ENCODE measurements around the gene MPST. TPM values are rescaled to one million over a fixed set of nuclear protein-coding genes. Genes with fewer than 3 reads are reported as not detected.

The MPST gene
- total RNA-seq, 6 donors from 2014 or later: 80.8 to 183 (median 135) TPM

DNA sequence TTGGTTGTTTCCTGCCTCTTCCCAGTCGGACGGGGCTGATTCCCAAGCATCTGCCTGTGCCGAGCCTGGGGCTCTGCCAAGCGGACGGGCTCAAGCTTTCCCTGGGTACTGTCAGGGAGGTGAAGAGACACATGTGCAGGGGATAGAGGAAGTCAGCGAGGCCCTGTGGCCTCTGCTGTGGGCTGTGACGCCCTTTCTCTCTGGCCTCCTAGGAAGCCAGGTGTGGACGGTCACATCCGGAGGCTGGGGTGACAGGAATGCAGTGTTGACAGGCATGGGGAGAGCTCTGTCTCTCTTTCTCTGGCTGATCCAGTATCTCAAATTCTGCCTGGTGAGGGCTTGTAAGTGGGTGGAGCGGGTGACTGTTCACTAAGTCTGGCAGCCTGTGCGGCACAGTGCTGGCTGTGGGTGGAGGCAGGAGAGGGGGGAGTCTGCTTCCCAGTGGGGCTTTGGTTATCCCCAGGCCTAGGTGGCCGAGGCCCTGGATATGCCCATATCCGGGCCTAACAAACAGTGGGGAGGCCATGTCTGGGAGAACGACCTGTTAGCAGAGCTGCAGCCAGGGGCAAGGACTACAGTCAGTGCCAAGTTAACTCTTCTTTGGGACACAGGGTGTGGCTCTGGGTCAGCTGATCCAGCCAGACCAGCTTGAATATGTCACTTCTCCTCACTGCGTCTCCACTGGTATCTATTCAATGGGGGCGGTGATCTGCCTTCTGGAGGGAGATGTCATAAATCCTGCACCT, 33.9 kb downstream of the MPST start:
- H3K9me3 ChIP-seq: no peaks in the 10 kb centered on the region
- TF ChIP-seq POLR2AphosphoS5 (IDR thresholded peaks at IDR 0.05) (no peak), EP300 (IDR thresholded peaks at IDR 0.05) (no peak), POLR2A (IDR thresholded peaks at IDR 0.05) (no peak)
- TF ChIP-seq, protein P1, sequence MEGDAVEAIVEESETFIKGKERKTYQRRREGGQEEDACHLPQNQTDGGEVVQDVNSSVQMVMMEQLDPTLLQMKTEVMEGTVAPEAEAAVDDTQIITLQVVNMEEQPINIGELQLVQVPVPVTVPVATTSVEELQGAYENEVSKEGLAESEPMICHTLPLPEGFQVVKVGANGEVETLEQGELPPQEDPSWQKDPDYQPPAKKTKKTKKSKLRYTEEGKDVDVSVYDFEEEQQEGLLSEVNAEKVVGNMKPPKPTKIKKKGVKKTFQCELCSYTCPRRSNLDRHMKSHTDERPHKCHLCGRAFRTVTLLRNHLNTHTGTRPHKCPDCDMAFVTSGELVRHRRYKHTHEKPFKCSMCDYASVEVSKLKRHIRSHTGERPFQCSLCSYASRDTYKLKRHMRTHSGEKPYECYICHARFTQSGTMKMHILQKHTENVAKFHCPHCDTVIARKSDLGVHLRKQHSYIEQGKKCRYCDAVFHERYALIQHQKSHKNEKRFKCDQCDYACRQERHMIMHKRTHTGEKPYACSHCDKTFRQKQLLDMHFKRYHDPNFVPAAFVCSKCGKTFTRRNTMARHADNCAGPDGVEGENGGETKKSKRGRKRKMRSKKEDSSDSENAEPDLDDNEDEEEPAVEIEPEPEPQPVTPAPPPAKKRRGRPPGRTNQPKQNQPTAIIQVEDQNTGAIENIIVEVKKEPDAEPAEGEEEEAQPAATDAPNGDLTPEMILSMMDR (IDR thresholded peaks at IDR 0.05): no peak
- peak in 1 of 2 donors; percentile 64 for DNase-seq
- ATAC-seq (ENCODE audit: low FRiP score in 2 of 2): no peak
- no peak overlapping the region for H3K27ac ChIP-seq
- H3K4me1 ChIP-seq: peaks cover 3 to 21% (median 13%) of the 10 kb centered on the region in 4 donors
- 92 to 100% methylated on average over 7 to 16 of the region's 16 CpGs for WGBS, 2 donors
- H3K36me3 ChIP-seq: peaks cover 0 to 35% (median 8%) of the 10 kb centered on the region in 4 donors
- H3K27me3 ChIP-seq: no peaks in the 10 kb centered on the region
- no peak overlapping the region for H3K4me3 ChIP-seq

DNA sequence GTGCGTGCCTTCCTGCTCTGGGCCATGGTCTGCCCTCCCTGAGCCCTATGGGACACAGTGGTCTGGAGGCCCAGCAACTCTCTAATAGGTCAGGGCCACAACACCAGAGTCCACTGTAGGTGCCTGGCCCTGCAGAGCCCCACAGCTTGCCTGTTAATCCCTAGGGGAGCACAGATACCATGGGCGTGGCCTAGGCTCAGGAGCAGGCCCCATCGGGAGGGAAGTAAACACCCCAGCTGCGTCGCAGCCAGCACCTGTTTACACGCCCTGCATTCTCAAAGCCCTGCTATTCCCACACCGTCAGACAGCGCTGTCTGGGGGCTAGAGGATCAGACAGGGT, 34.5 kb downstream of the MPST start:
- TF ChIP-seq POLR2AphosphoS5 (IDR thresholded peaks at IDR 0.05) (no peak), EP300 (IDR thresholded peaks at IDR 0.05) (no peak), POLR2A (IDR thresholded peaks at IDR 0.05) (no peak)
- TF ChIP-seq, protein P1 (IDR thresholded peaks at IDR 0.05): no peak
- 81 to 85% methylated on average over 5 to 8 of the region's 8 CpGs for WGBS, 2 donors

DNA sequence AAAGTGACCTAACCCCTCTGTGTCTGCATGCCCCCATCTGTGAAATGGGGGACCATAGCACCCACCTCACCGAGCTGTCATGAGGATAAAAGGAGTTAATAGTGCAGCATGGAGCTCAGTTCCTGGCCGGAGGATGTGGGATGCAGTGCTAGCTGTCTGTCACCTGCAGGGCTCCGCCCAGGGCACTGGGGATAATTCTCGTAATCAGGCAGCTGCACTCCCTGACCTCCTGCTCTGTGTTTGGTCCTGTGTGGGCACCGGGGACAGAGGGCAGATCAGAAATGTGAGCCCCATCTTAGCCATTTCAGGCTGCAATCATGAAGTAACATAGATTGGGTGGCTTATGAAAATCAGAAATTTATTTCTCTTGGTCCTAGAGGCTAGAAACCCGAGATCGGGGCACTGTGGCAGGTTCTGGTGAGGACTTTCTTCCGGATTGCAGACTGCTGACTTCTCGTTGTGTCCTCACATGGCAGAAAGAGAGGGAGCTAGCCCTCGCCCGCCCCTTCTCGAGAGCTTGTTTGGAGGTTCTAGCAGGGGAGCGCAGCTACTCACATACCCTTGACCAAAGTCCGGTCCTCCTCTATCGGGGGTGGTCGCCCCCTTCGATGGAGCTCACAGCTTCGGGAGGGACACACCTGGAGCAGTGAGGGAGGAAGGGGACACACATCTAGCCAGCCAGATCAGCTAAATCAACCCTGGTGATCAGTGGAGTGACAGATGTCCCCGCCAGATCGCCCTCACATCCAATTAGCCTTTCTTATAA, 35.2 kb downstream of the MPST start:
- Histone ChIP-seq H3K27me3 (no peaks in the 10 kb centered on the region), H3K4me3 (no peak overlapping the region), H3K27ac (no peak overlapping the region), H3K36me3 (peaks cover 0 to 45% (median 14%) of the 10 kb centered on the region in 4 donors), H3K4me1 (peaks cover 3 to 21% (median 13%) of the 10 kb centered on the region in 4 donors), H3K9me3 (no peaks in the 10 kb centered on the region)
- DNase-seq (no peak), ATAC-seq (ENCODE audit: low FRiP score in 2 of 2) (no peak)
- WGBS, 2 donors: 93 to 97% methylated on average over 9 to 20 of the region's 20 CpGs
- TF ChIP-seq EP300 (IDR thresholded peaks at IDR 0.05): no peak
- no peak for TF ChIP-seq POLR2A (IDR thresholded peaks at IDR 0.05)
- no peak for TF ChIP-seq POLR2AphosphoS5 (IDR thresholded peaks at IDR 0.05)
- TF ChIP-seq, protein P1 (IDR thresholded peaks at IDR 0.05): no peak

More for the DNA sequence above, 34.5 kb downstream of the MPST start:
- Histone ChIP-seq H3K27me3 (no peaks in the 10 kb centered on the region), H3K4me3 (no peak overlapping the region), H3K9me3 (no peaks in the 10 kb centered on the region), H3K4me1 (peaks cover 3 to 21% (median 13%) of the 10 kb centered on the region in 4 donors), H3K27ac (no peak overlapping the region), H3K36me3 (peaks cover 0 to 40% (median 10%) of the 10 kb centered on the region in 4 donors)
- DNase-seq (no peak), ATAC-seq (ENCODE audit: low FRiP score in 2 of 2) (no peak)

DNA sequence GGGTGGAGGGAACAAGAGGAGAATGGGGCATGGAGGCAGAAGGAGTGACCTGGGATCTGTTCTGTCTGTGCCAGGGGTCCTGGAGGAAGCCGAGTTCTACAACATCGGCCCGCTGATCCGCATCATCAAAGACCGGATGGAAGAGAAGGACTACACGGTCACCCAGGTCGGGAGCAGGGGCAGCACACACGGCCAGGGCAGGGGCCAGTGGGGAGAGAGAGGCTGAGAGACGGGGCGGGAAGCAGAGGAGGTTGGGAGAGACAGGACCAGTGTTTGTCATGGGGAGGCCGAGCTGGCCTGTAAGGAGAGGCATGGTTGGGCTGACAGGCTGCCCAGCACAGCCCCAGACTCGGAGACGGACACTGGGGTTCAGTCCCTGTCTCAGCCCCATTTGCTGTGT, 36.7 kb downstream of the MPST start:
- H3K4me3 ChIP-seq: no peak overlapping the region
- TF ChIP-seq, protein P1 (IDR thresholded peaks at IDR 0.05): no peak
- TF ChIP-seq POLR2A (IDR thresholded peaks at IDR 0.05) (no peak), EP300 (IDR thresholded peaks at IDR 0.05) (no peak), POLR2AphosphoS5 (IDR thresholded peaks at IDR 0.05) (no peak)
- H3K4me1 ChIP-seq: peaks cover 2 to 15% (median 12%) of the 10 kb centered on the region in 4 donors
- H3K36me3 ChIP-seq: peaks cover 0 to 60% (median 19%) of the 10 kb centered on the region in 4 donors
- no peak for DNase-seq
- no peak for ATAC-seq (ENCODE audit: low FRiP score in 2 of 2)
- H3K9me3 ChIP-seq: no peaks in the 10 kb centered on the region
- H3K27me3 ChIP-seq: no peaks in the 10 kb centered on the region
- 94 to 96% methylated on average over 13 of the region's 13 CpGs for WGBS, 2 donors
- H3K27ac ChIP-seq: no peak overlapping the region
